IPS-11a (cell line): ENCODE data around the gene RPL37.
"Not testable (repeated sequence)": the region's sequence is repeated elsewhere in the genome, so short reads cannot be mapped to it uniquely, and the experiment has no call there.

Experiments used
- H3K4me3 ChIP-seq: one replicate; pipeline ENCODE4 v1.5.1; 2013; ENCODE audit warnings: low read depth, low read length, control low read depth

Gene RPL37

DNA sequence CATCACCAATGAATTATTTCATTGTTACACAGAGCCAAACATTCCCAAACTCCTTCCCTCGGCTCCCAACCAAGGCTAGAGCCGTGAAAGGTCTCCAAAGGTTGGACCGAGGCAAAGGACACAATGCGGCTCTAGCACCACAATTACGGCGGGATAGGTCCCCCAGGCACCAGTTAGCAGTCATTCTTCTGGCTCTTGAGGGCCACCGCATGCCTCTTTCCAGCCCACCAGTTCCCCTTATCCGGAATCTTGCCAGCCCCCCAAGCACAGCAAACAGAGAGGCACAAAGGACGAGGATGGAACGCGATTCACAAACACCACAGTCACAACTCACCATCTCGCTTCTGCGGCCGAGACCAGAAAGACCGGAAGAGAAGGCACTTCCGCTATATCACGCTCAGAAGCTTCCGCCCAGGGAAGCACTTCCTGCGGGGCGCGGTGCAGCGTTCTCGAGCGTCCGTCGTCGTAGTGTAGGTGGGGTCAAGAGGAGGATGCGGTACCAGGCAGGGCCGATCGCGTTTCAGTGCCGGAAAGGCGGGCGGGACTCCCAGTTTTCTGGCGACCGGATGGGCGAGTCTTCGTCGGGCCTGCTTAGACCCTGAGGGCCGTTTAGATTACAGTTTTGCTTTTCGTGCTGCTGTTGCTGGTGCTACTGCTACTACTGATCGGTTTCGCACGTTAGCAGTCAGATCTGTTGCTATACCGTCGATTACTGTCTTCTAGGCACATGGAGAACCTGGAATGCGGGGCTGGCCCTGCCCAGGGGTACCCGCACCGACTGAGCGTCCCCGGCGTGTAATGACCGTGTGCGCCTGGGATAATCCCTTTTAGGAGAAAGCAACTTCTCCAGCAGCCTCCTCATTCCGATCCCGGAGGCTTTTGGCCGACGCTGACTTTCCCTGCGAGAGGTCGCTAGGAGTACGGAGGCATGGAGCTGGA, at the start of gene RPL37:
Gene RPL37, minus strand, starts transcription at position 374 of the 939 bp plus-strand sequence. Its CDS starts 37 bp downstream, at position 337.
- H3K4me3 ChIP-seq = peak within 1 kb of the TSS; percentile 89

DNA sequence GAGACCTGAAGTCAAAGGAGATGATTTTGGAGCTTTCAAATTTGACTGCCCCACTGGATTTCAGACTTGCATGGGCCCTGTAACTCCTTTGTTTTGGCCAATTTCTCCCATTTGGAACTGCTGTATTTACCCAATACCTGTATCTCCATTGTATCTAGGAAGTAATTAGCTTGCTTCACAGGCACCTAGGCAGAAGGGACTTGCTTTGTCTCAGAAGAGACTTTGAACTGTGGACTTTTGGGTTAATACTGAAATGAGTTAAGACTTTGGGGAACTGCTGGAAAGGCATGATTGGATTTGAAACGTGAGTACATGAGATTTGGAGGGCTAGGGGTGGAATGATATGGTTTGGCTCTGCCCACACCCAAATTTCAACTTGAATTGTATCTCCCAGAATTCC, 48.0 kb upstream of the RPL37 start:
- not testable (repeated sequence) for H3K4me3 ChIP-seq

DNA sequence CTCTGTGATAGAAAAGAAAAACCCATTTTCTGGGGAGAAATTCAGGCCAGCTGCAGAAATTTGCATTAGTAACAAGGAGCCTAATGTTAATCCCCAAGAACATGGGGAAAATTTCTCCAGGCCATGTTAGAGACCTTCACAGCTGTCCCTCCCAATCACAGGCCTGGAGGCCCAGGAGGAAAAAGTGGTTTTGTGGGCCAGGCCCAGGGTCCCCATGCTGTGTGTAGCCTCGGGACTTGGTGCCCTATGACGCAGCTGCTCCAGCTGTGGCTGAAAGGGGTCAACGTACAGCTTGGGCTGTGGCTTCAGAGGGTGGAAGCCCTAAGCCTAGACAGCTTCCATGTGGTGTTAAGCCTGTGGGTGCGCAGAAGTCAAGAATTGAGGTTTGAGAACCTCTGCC, 47.3 kb upstream of the RPL37 start:
- H3K4me3 ChIP-seq = no peak overlapping the region

DNA sequence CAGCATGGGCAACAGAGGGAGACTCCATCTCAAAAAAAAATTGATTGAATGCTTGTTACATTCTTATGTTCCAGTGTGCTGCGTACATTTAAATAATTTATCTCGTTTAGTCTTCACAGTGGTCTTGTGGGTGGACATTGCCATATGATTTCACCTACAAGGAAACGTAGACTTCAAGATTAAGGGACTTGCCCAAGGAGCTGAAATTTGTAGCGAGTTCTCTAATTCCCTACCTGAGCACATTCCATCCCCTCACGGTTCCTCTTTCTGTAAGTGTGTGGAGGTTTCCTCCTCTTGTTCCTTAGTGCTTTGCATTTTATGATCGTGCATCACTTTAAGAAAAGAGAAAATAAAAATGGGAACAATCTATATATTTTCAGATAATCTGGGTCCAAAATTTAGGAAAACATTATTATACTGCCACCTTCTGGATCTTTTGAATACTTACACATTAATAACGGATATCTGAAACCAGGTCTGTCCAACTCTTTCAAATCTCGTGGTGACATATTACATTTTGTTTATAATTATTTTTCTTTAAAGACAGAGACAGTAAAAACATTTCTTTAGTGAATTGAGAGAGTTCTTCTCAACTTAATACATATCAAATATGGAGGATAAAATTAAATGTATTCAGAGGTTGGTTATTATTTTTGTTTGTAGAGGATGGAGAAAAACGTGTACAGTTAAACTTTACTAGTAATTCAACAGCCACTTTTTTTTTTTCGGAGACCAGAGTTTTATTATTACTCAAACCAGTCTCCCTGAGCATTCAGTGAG, 44.3 kb upstream of the RPL37 start:
- no peak overlapping the region for H3K4me3 ChIP-seq

DNA sequence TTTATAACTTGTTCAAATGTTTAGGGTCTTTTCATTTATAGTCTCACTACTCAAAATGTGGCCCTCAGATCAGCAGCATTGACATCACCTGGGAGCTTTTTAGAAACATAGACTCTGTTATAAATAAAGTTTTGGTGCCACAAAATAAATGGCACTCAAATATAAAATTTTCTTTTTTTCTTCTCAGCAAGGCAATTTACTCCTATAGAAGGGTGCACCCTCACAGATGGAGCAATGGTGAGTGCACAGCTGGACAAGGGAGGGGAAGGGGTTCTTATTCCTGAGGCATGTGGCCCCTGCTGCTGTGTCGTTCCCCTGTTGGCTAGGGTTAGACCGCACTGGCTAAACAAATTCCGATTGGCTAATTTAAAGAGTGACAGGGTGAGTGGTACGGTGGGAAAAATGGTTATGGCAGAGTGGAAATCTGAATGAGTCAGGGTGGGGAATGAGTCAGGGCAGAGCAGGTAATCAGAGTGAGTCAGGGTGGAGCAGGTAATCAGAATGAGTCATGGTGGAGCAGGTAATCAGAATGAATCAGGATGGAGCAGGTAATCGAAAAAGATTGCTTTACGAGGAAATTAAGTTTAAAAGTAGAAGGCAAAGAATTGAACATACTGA, 42.5 kb upstream of the RPL37 start:
- H3K4me3 ChIP-seq = no peak overlapping the region

DNA sequence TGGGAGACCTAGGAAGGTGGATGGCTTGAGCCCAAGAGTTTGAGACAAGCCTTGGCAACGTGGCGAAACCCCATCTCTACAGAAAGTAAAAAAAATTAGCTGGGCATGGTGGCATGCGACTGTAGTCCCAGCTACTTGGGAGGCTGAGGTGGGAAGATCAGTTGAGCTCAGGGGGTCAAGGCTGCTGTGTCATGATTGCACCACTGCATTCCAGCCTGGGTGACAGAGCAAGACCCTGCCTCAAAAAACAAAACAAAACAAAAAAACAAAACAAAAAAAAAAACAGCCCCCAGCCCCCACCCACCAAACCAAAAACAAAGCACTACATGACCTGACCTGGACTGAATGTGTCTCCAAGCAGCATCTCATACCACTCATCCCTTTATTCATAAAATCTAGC, 40.9 kb upstream of the RPL37 start:
- no peak overlapping the region for H3K4me3 ChIP-seq

DNA sequence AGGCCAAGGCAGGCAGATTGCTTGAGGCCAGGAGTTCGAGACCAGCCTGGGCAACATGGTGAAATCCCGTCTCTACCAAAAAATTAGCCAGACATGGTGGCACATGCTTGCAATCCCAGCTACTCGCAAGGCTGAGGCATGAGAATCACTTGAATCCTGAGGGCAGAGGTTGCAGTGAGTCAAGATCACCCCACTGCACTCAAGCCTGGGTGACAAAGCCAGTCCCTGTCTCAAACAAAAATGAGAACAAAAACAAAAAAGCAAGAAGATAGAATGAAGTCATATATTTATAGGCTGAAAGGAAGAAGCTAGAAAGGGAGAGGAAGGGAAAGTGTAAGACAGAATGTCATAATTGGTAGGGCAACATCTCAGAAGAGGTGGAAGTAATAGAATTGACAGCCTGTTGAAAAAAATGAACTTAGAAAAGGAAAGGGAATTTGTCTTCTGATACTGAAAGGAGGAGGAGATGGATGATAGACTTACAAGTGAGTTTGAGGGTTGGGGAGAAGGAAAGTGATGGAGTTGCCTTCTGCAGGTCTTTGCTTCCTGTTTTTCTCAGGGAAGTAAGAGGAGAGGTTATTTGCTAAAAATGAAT, 38.4 kb upstream of the RPL37 start:
- no peak overlapping the region for H3K4me3 ChIP-seq

DNA sequence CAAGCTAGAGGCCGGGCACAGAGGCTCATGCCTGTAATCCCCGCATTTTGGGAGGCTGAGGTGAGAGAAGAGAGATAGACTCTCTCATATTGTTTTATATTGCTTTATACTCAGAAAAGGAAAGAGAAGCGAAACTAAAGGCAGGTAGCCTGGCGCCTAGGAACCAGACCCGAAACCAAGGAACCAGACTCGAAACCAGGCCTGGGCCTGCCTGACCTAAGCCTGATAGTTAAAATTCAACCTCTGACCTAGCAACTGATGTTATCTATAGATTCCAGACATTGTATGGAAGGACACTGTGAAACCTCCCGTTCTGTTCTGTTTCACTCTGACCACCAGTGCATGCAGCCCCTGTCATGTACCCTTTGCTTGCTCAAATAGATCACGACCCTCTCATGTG, 37.2 kb upstream of the RPL37 start:
- H3K4me3 ChIP-seq = not testable (repeated sequence)

DNA sequence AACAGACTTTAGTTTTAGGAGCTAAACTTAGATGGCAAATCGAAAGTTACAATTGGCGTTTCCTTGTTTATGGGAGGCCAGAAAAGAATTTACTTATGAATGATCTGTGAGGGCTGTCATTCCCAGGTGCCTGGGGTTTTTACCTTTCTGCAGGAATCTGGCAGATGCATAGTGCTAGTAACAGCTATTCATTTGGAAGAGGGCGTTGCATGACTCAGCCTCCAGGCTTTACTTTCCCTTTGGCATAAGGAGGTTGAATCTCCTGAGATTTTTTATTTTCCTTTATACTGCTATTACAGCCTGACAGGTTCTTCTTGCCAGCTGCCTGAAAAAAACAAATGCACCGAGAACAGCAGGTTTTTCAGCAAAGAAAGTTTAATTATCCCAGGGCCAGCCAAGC, 36.2 kb upstream of the RPL37 start:
- no peak overlapping the region for H3K4me3 ChIP-seq

DNA sequence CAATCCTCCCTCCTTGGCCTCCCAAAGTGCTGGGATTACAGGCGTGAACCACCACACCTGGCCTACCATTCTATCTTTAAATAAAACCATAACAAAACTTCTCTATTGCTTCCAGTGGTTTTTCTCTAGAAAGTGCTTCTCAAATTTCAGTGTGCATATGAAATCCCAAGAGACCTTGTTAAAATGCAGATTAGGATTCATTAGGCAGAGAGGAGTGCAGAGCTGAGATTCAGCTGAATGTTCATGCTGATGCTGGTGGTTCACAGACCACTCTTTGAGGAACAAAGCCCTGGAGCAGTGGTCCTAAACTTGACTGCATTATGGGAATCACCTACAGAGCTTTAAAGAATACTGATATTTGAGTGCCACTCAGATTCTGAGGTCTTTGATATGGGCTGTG, 34.4 kb upstream of the RPL37 start:
- no peak overlapping the region for H3K4me3 ChIP-seq

DNA sequence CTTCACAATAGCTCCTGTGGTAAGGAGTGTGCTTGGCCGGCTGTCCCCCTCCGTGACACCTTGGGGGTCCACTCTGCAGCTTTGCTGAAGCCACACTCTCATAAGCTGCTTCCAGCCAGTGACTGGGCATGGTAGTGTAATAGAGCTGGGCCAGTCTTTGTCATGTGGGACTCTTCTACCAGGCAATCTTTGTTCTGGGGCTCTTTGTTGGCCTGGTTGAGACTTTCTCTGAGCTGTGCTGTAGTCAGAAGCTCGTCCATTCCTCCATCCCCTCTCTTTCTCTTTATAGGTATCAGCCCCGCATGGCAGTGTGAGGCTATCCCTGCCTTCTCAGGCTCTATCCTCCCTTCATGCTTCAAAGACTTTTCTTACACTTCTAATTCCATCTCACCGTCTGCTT, 31.8 kb upstream of the RPL37 start:
- no peak overlapping the region for H3K4me3 ChIP-seq

DNA sequence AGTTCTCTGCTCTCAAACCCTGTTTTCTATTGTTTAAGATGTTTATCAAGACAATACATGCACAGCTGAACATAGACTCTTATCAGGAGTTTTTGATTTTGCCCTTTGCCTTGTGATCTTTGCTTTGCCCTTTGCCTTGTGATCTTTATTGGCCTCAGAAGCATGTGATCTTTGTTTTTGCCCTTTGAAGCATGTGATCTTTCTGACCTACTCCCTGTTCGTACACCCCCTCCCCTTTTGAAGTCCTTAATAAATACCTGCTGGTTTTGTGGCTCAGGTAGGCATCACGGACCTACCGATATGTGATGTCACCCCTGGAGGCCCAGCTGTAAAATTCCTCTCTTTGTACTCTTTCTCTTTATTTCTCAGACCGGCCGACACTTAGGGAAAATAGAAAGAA, 30.0 kb upstream of the RPL37 start:
- H3K4me3 ChIP-seq = not testable (repeated sequence)

DNA sequence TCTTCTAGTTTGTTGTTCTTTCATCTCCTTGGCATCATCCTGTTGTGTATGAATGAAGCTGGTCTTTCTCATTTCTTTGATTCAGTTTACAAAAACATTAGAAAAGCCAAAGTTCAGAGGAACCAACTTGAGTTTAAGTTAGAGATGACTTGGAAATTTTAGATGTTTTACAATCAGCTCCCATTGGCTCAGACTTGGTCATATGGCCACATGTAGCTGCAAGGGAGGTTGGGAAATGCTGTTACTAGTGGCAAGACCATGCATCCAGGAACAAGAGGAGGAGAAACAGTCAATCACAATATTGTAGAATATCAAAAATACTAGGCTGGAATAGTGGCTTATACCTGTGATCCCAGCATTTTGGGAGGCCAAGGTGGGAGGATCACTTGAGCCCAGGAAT, 25.7 kb upstream of the RPL37 start:
- H3K4me3 ChIP-seq = no peak overlapping the region

DNA sequence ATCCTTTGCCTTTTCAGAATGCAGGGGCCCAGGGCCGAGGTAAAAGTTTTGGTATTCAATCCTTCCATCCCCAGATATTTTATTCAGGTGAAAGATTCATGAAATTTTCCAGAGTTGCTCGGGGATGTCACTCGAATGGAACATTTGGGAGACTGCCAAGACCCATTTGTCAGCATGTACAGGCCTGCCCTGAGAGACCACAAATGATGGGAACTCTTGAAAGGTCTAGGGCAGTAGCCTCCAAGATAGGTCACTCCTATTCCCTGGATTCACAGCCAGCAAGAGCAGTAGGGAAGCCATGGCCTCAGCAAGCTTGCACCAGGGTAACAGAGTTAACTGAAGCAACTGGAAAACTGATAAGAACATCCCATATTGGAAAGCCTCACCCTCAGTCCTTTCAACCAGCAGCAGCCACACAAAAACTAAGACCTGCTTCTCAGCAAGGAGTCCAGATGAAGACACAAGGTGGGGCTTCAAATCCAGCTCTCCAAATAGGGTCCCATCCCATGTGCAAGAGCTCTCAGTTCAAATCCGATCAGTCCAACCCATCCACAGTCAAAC, 18.7 kb upstream of the RPL37 start:
- no peak overlapping the region for H3K4me3 ChIP-seq

DNA sequence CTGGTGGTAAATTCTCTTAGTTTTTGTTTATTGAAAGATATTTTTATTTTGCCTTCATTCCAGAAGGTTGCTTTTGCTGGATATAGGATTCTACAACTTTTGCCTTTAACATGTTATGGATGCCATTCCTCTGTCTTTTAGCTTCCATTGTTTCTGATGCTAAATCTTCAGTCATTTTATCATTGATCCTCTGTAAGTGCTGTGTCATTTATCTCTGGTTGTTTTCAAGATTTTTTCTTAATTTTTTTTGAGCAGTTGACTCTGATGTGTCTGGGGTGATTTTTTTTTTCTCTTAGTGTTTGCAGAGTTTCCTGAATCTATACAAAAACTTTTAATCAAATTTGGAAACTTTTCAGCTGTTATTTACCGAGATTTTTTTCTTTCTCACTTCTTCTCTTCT, 12.5 kb upstream of the RPL37 start:
- H3K4me3 ChIP-seq = no peak overlapping the region

DNA sequence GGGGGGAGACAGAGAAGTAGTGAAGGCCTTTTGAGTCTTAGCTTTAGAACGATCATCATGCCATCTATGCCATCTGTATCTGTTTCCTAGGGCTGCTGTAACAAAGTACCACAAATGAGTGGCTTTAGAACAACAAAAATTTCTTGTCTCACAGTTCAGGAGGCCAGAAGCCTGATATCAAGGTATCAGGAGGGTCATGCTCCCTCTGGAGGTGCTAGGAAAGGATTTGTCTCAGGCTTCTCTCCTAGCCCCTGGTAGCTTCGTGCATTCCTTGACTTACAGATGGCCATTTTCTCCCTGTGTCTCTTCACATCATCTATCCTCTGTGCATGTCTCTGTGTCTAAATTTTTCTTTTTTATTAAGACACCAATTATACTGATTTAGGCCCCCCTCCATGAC, 11.3 kb upstream of the RPL37 start:
- no peak overlapping the region for H3K4me3 ChIP-seq

DNA sequence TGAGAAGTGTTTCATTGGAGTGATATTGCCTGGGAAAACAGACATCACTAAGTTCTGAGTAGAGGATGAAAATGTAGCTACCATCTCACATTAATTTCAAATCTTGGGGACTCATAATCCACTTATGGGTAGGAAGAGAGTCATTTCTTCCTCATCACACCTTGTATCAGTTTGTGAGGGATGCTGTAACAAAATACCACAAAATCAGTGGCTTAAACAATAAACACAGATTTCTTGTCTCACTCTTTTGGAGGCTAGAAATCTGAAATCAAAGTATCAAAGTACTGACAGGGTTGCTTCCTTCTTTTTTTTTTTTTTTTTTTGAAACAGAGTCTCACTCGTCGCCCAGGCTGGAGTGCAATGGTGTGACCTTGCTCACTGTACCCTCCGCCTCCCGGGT, 9.5 kb upstream of the RPL37 start:
- H3K4me3 ChIP-seq = no peak overlapping the region

DNA sequence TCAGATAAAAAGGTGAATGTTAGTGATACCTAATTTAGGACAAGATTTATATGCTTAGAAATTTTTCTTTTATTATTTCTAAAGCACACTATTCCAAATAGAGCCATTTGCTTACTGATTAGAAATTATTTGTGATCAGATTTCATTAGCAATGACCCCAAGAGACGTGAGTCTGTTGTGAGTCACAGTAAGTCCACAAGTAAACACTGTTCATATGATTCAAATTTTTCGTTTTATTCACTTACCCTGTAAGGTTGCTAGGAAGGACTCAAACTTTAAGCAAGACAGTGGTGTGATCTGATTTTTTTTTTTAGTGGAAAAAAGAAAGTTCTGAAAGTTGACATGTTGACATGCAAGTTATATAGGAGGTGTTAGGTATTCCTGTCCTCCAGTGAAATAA, 7.3 kb upstream of the RPL37 start:
- H3K4me3 ChIP-seq = no peak overlapping the region

DNA sequence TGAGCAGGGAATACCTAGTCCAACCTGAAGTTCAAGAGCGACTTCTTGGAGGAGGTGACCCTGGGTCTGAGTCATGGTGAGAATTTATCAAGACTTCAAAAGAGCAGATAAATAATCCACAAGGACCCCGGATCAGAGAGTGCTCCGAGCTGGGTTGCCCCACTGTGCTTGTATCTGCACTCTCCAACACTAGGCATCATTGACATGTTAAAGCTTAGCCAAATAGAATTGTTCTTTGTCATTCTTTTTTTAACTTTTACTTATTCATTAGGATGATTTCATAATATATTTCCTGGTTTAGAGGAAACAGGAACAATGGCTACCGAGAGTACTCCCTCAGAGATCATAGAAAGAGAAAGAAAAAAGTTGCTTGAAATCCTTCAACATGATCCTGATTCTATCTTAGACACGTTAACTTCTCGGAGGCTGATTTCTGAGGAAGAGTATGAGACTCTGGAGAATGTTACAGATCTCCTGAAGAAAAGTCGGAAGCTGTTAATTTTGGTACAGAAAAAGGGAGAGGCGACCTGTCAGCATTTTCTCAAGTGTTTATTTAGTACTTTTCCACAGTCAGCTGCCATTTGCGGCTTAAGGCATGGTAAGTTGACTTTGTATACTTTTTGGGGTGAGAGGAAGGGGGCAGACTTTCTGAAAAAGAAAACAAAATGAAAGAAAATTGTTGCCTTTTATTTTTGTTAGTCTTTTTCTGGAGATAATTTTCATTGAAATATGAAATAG, 6.2 kb upstream of the RPL37 start, which contains the start of gene CARD6:
Gene CARD6, plus strand, starts transcription at position 300 of the 738 bp plus-strand sequence. Its CDS starts 16 bp downstream, at position 316.
- H3K4me3 ChIP-seq = no peak within 1 kb of the TSS

DNA sequence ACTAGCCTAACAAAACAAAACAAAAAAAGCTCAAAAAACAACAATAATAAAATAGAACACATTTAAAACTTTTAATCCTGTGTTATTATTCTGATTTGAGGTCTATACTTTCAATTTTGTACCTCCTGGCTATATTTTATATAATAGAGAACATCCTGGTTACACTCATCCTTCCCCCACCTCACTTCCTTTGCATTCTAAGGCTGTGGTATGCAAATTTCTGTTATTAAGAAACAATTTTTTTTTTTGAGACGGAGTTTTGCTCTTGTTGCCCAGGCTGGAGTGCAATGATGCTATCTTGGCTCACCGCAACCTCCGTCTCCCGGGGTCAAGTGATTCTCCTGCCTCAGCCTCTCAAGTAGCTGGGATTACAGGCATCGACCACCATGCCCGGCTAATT, 3.1 kb upstream of the RPL37 start:
- no peak overlapping the region for H3K4me3 ChIP-seq
